ENCODE results near the gene LHFPL2.

DNA sequence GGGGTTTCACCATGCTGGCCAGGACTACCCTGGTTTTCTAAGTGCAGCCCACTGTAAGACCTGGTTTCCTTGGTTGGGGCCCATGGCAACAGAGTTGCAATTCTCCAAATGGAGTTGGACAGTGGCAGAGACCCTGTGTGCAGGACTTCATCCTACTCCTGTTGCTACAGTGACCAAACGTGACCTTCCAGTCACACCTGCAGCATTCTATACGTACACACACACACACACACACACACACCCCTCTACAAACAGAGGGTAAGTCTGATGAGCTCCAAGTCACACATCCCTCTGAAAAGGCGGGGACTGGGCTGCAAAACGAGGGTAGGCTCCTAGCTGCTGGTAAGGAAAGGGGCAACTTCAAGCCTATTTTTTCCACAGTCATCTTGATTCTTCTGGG, 23.6 kb downstream of the LHFPL2 start:
- TF ChIP-seq CTCF (IDR thresholded peaks at IDR 0.05): no peak
- TF ChIP-seq POLR2A (IDR thresholded peaks at IDR 0.05): no peak
